ENCODE data around the gene AKAP10.

- TF ChIP-seq CTCF (conservative IDR thresholded peaks at IDR 0.05; ENCODE audit: low read depth, low read length) = no peak
- no peak for TF ChIP-seq EZH2 (IDR thresholded peaks at IDR 0.05; ENCODE audit: low read length, unreplicated experiment)
These were observed 49.3 kb upstream of the AKAP10 start for GRCh38 chr17:20026960-20027359.

All from PC-3 (cell line).